8988T (cell line): ENCODE data around the gene FARP2.
"Not testable (repeated sequence)": the region's sequence is repeated elsewhere in the genome, so short reads cannot be mapped to it uniquely, and the experiment has no call there.

Experiments used
- DNase-seq: peaks from one replicate; pipeline ENCODE4 v3.0.0; 2011

Gene FARP2

GRCh38 chr2:241491549-241492173, 135.6 kb downstream of the FARP2 start:
- no peak for DNase-seq

- DNase-seq, result no peak
Measured at GRCh38 chr2:241492174-241492565, 136.1 kb downstream of the FARP2 start.

- no peak for DNase-seq
Measured at GRCh38 chr2:241493092-241493491, 137.0 kb downstream of the FARP2 start.

- DNase-seq, result no peak
Measured at GRCh38 chr2:241494311-241494908, 138.3 kb downstream of the FARP2 start.

GRCh38 chr2:241495172-241496002, 139.3 kb downstream of the FARP2 start:
- DNase-seq, result no peak

GRCh38 chr2:241496003-241496707, 140.1 kb downstream of the FARP2 start:
- no peak for DNase-seq

GRCh38 chr2:241496904-241497877, 141.1 kb downstream of the FARP2 start:
- DNase-seq, result no peak

- DNase-seq, result no peak
Measured at GRCh38 chr2:241498115-241499070, 142.3 kb downstream of the FARP2 start.

GRCh38 chr2:241499146-241499965, 143.3 kb downstream of the FARP2 start:
- DNase-seq, result no peak

GRCh38 chr2:241500016-241500415, 143.9 kb downstream of the FARP2 start:
- no peak for DNase-seq

GRCh38 chr2:241500431-241500975, 144.4 kb downstream of the FARP2 start:
- DNase-seq, result no peak

GRCh38 chr2:241501099-241501541, 145.0 kb downstream of the FARP2 start:
- no peak for DNase-seq

- no peak for DNase-seq
Measured at GRCh38 chr2:241501551-241501950, 145.5 kb downstream of the FARP2 start.

- no peak for DNase-seq
Measured at GRCh38 chr2:241502281-241502680, 146.2 kb downstream of the FARP2 start.

- no peak for DNase-seq
Measured at GRCh38 chr2:241503776-241504392, 147.8 kb downstream of the FARP2 start.

GRCh38 chr2:241505086-241505780, 149.1 kb downstream of the FARP2 start:
- DNase-seq, result no peak

- DNase-seq, result no peak
Measured at GRCh38 chr2:241505781-241506201, 149.7 kb downstream of the FARP2 start.

GRCh38 chr2:241506317-241506716, 150.2 kb downstream of the FARP2 start:
- DNase-seq, result not testable (repeated sequence)
